Rectal smooth muscle tissue (tissue), 1 donor: ENCODE measurements around the gene SMAD1.

Experiments used
- H3K27ac ChIP-seq: one replicate; pipeline ENCODE4 v1.7.0; 2013; ENCODE audit warnings: low read depth, low read length, inconsistent platforms
- H3K27me3 ChIP-seq: one replicate; pipeline ENCODE4 v1.7.0; 2013; ENCODE audit warnings: low read length; ENCODE audit not compliant: control insufficient read depth, insufficient read depth
- H3K36me3 ChIP-seq: one replicate; pipeline ENCODE4 v1.7.0; 2013; ENCODE audit warnings: low read length; ENCODE audit not compliant: control insufficient read depth, insufficient read depth
- H3K4me1 ChIP-seq: one replicate; pipeline ENCODE4 v1.7.0; 2013; ENCODE audit warnings: low read length; ENCODE audit not compliant: control insufficient read depth, insufficient read depth
- H3K4me3 ChIP-seq: one replicate; pipeline ENCODE4 v1.7.0; 2013; ENCODE audit warnings: low read length
- H3K9ac ChIP-seq: one replicate; pipeline ENCODE4 v1.7.0; 2013; ENCODE audit warnings: low read length

Gene SMAD1

DNA sequence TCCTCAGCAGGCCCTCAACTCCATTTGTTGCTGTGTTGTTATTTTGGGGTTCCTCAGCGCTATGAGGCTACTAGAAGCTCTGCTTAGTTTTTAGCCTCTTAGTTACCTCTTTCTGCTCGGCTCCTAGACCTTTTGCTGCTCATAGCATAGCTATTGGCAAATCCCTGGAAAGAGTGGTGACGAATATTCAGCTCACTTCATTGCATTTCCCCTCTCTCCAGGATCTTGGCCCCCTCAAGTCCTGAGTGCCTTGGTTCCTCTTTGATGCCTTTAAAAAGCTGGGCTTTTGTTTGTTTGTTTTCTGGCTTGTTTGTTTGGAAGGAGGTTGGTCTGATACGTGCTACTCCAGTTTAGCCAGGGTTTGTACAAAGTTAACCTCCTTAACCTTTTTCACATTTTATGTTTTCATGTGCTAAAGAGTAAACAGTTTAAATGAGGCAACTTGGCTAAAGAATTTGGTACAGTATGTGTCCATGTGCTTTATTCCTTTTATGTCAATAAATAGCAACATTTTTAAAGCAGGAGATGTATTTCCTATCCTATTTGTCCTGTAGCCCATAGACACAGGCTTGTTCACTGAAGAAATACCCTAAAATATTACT lies 31.5 kb downstream of the SMAD1 start:
- Histone ChIP-seq H3K9ac (no peak overlapping the region), H3K27ac (no peak overlapping the region), H3K4me1 (no peaks in the 10 kb centered on the region), H3K4me3 (no peak overlapping the region), H3K36me3 (no peaks in the 10 kb centered on the region), H3K27me3 (no peaks in the 10 kb centered on the region)

DNA sequence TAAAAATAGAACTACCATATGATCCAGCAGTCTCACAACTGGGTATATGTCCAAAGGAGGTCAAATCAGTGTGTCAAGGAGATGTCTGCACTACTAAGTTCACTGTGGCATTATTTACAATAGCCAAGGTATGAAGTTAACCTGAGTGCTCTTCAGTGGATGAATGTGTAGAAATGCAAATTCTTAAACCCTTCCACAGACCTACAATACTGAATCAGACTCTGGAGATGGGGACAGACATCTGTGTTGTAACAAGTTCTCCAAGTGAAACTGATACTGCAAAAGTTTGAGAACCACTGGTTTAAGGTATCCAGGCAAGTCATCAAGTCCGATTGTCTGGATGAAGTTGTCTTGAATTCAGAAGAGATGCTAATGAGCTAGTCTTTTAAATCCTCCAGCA lies 38.5 kb downstream of the SMAD1 start:
- no peak overlapping the region for H3K9ac ChIP-seq
- H3K27ac ChIP-seq, result no peak overlapping the region
- H3K36me3 ChIP-seq, result no peaks in the 10 kb centered on the region
- H3K4me3 ChIP-seq, result no peak overlapping the region
- no peaks in the 10 kb centered on the region for H3K4me1 ChIP-seq
- H3K27me3 ChIP-seq, result no peaks in the 10 kb centered on the region

DNA sequence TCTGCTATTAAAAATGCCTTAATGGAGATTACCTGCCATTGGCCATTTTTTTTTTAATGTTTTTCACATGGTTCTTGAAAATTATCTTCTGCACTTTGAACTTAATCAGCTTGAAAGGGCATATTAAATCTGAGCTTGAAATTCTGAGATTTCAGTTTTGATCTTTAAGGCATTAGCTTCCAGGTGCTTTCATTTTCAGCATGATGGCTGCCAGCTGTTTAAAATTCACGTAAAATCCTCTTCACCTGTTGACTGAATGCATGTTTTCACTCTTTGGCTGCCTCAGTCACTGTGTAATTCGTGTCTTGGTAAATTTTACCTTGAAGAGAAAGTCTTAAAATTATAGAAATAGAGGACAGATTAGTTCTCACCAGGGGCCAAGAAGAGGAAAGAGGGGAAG lies 39.6 kb downstream of the SMAD1 start:
- H3K27me3 ChIP-seq, result no peaks in the 10 kb centered on the region
- no peak overlapping the region for H3K4me3 ChIP-seq
- no peak overlapping the region for H3K27ac ChIP-seq
- H3K36me3 ChIP-seq, result no peaks in the 10 kb centered on the region
- no peak overlapping the region for H3K9ac ChIP-seq
- H3K4me1 ChIP-seq, result no peaks in the 10 kb centered on the region

DNA sequence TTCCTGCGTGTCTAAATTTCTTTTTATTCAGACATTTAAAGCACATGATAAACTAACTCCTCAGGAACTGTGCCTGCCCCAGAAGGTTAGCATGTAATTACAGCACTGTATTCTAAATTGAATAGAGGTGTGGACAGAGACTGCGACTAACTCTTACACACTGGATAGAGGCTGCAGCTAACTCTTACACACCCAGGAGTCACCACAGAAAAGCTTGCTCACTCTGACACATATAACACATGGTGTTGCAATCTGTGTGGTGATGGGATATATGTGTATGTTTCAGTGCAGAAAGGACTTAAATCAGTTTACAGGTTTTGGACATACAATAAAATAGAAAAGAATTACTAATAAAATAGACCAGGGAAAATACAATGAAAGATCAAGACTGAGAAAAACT lies 41.5 kb downstream of the SMAD1 start:
- Histone ChIP-seq H3K27ac (no peak overlapping the region), H3K4me3 (no peak overlapping the region), H3K27me3 (no peaks in the 10 kb centered on the region), H3K9ac (no peak overlapping the region), H3K36me3 (no peaks in the 10 kb centered on the region), H3K4me1 (no peaks in the 10 kb centered on the region)

DNA sequence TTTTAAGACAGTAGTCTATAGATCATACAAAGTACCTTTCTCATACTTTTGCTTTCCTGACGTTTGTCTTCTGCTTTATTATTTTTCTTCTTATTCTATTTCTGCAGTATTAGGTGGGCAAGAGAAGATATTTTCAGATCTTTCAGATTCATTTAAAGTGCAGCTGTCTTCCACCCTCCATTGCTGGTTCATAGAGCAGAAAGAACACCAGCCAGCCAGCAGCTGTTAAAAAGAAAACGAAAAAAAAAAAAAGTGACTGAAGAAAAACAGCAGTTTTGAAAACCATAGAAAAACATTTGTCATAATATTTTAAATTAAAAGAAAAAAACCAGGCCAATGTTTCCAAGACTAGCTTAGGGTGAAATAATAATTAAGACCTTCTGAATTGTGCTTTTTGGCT lies 42.9 kb downstream of the SMAD1 start:
- H3K36me3 ChIP-seq, result no peaks in the 10 kb centered on the region
- H3K9ac ChIP-seq, result no peak overlapping the region
- H3K4me3 ChIP-seq, result no peak overlapping the region
- H3K4me1 ChIP-seq, result no peaks in the 10 kb centered on the region
- H3K27me3 ChIP-seq, result no peaks in the 10 kb centered on the region
- H3K27ac ChIP-seq, result no peak overlapping the region

DNA sequence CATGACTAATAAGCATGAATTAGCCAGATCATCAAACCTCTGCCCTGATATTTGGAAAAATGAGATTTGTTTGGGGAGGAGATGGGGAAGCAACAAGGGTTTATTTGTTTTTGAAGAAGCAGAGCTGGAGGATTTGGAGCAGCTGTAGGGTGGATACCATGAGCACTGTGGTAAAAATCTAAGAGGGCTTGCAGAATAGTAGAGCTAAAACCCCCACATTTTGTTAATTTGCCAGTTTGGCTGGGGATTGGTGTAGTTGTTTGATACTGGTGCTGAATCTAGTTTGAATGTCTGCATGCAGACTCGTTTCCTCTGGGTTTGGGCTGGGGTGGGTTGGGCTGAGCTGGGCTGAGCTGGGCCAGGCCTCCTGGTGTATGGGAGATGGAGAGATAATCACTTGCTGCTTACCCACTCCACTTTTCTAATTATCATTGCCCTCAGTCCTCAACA lies 43.7 kb downstream of the SMAD1 start:
- Histone ChIP-seq H3K4me3 (no peak overlapping the region), H3K9ac (no peak overlapping the region), H3K36me3 (no peaks in the 10 kb centered on the region), H3K27ac (no peak overlapping the region), H3K27me3 (no peaks in the 10 kb centered on the region), H3K4me1 (no peaks in the 10 kb centered on the region)

DNA sequence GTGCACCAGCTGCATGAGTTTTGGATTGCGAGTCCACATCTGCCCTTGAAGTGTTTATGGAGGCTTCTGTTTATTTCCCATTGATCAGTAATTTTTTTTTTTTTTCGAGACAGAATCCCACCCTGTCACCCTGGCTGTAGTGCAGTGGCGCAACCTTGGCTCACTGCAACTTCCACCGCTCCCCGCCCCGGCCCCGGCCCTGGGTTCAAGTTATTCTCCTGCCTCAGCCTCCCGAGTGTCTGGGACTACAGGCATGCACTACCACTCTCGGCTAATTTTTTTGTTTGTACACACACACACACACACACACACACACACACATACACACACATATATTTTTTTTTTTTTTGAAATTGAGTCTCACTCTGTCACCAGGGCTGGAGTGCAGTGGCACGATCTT lies 46.1 kb downstream of the SMAD1 start:
- Histone ChIP-seq H3K4me3 (no peak overlapping the region), H3K4me1 (no peaks in the 10 kb centered on the region), H3K27me3 (no peaks in the 10 kb centered on the region), H3K9ac (no peak overlapping the region), H3K27ac (no peak overlapping the region), H3K36me3 (no peaks in the 10 kb centered on the region)

DNA sequence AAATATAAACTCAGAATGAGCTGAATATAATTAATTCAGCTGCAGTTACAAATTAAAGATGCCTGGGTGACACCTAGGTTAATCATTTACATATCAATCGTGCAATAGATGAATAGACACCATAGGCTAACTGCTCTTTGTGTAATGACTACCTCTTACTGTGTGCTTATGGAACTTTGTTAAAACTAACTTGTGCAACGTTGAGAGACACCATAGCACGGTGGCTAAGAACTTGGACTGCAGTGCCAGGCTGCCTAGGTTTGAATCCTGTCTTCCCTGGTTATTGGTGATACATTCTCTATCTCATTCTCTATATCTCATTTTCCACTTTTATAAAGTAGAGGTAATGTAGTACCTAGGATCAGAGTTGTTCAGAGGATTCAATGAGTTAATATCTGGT lies 46.9 kb downstream of the SMAD1 start:
- H3K9ac ChIP-seq, result no peak overlapping the region
- H3K4me1 ChIP-seq, result no peaks in the 10 kb centered on the region
- H3K36me3 ChIP-seq, result no peaks in the 10 kb centered on the region
- H3K27me3 ChIP-seq, result no peaks in the 10 kb centered on the region
- H3K27ac ChIP-seq, result no peak overlapping the region
- H3K4me3 ChIP-seq, result no peak overlapping the region

DNA sequence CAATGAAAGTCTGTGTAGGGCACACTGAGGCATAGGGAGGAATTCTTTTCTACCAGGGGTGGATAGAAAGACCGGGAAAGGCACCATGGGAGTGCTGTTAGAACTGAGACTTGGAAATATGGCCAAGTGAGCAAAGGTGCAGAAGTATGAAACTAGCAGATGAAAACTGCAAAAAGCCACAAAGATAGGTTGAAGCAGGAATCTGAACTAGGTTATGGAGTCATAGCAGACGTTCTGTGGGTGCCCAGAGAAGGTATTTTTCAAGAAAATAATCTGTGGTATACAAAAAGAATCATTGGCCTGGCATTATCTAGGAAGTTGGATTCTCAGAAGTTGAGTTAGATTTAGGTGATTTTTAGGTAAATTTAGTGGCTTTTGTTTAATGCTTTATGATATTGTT lies 48.5 kb downstream of the SMAD1 start:
- H3K9ac ChIP-seq, result no peak overlapping the region
- H3K27ac ChIP-seq, result no peak overlapping the region
- H3K4me1 ChIP-seq, result no peaks in the 10 kb centered on the region
- H3K4me3 ChIP-seq, result no peak overlapping the region
- H3K27me3 ChIP-seq, result no peaks in the 10 kb centered on the region
- H3K36me3 ChIP-seq, result no peaks in the 10 kb centered on the region

DNA sequence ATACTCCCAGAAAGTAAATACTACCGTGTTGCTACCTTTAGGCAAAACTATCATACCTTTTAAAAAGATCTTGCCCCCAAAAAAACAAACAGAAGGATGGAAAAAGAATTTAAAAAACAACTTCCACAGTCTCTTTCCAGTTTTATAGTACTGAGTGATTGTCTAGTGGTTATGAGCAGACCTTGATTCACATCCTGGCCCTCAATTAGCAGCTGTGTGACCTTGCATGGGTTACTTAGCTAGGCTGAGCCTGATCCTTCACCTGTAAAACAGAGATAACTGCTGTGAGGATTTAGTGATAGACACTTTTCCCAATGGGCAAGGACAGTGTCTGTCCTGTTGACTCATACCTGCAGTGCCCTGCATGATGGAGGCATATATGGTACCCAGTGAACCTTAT lies 49.0 kb downstream of the SMAD1 start:
- Histone ChIP-seq H3K27ac (no peak overlapping the region), H3K9ac (no peak overlapping the region), H3K27me3 (no peaks in the 10 kb centered on the region), H3K36me3 (no peaks in the 10 kb centered on the region), H3K4me1 (no peaks in the 10 kb centered on the region), H3K4me3 (no peak overlapping the region)

DNA sequence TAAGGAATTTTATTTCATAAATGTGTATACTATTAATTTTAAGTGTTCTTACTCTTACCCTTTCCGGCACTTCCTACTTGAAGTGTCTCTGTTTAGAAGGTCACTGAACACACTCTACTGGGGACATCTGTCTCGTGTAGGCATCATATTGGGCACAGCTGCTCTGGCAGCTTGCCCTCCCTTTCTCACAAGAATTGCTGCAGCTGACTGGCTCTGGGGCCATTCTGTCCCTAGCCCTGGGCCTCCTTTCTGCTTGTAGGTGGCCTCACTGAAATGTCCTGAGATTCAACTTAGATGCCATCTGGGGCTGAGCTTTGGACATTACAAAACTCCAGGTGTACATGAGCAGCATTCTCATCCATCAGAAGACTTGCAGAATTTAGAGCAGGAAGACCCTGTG lies 49.6 kb downstream of the SMAD1 start:
- H3K36me3 ChIP-seq, result no peaks in the 10 kb centered on the region
- H3K9ac ChIP-seq, result no peak overlapping the region
- no peaks in the 10 kb centered on the region for H3K4me1 ChIP-seq
- no peak overlapping the region for H3K27ac ChIP-seq
- H3K27me3 ChIP-seq, result no peaks in the 10 kb centered on the region
- no peak overlapping the region for H3K4me3 ChIP-seq

DNA sequence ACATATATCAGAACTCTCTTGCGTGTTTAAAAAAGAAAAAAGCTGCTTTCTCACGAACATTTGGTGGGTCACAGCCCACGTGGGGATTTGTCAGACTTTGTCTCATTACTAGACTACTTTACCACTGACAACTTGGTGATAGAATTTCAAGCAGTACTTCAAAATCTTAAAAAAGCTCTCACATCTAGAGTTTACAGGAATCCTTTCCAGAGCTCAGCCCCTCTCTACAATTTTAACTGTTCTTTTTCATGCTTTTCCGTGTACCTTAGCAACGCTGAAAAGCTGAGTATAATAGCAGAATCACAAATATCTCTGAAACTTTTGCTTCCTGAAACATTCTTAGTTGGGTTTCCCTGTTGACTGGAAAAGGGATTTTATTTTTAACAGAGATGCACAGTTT lies 50.2 kb downstream of the SMAD1 start:
- Histone ChIP-seq H3K4me1 (no peaks in the 10 kb centered on the region), H3K27me3 (no peaks in the 10 kb centered on the region), H3K4me3 (no peak overlapping the region), H3K27ac (no peak overlapping the region), H3K9ac (no peak overlapping the region), H3K36me3 (no peaks in the 10 kb centered on the region)

DNA sequence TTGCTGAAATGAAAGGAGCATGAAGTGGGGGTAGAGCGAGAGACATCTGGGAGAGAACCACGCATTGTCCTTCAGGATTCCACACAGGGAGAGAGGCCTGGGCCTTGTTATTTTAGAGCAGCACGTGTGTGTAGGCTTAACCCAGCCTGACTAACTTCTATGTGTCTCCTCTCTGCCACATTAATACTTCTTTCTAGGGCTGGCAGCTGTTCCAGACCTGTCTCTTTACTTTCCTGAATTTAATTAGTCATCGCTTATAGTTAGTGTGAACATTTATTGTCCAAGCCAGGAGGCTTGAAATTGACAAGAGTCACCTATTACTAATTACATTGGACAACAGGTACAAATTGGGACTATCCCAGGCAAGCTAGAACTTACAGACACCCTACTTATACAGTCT lies 51.3 kb downstream of the SMAD1 start:
- Histone ChIP-seq H3K4me1 (no peaks in the 10 kb centered on the region), H3K4me3 (no peak overlapping the region), H3K27ac (no peak overlapping the region), H3K36me3 (no peaks in the 10 kb centered on the region), H3K9ac (no peak overlapping the region), H3K27me3 (no peaks in the 10 kb centered on the region)
